GM10248 (cell line): Measurements from ENCODE around the gene ALG5.
A peak's percentile ranks its signal among the peaks of the same experiment; 100 is the strongest.

Source experiments
- CTCF ChIA-PET: fragments of 300-600 bp; sonication (Branson Sonifier 250); formaldehyde crosslinking; extraction: SDS; loops from one replicate; lab custom pipeline; 2021; ENCODE audit warnings: antibody characterized with exemption; lab: Yijun Ruan, JAX
- POLR2A ChIA-PET: fragments of 350-650 bp; sonication (Branson Sonifier 250); formaldehyde crosslinking; extraction: SDS; loops from one replicate; lab custom pipeline; 2020; ENCODE audit warnings: antibody characterized with exemption; lab: Yijun Ruan, JAX
- DNase-seq: peaks from one replicate; pipeline ENCODE4 v3.0.0; 2012; ENCODE audit errors: extremely low spot score
- CTCF ChIP-seq: IDR thresholded peaks from 2 replicates; pipeline ENCODE4 v1.5.1; 2012; ENCODE audit warnings: mild to moderate bottlenecking, low read depth; ENCODE audit errors: extremely low read depth, missing control alignments, control extremely low read depth

Gene ALG5

GRCh38 chr13:37011002-37011401 is 11.9 kb upstream of the ALG5 start:
- POLR2A ChIA-PET, result interaction anchor here (1.4 kb wide), 1 partner anchor 10 kb away, joined by 5 read pairs; the partner anchor contains the start of gene EXOSC8
- DNase-seq, result no peak
- CTCF ChIA-PET, result interaction anchor here (0.7 to 1.8 kb wide), 6 partner anchors 9 to 37 kb away, joined by 3 to 5 read pairs (median 4); partner anchors contain the start of gene ALG5
- no peak for TF ChIP-seq CTCF

GRCh38 chr13:37010424-37010823 is 11.3 kb upstream of the ALG5 start:
- no peak for DNase-seq
- no peak for TF ChIP-seq CTCF
- CTCF ChIA-PET, result interaction anchor here (0.7 to 1.8 kb wide), 5 partner anchors 8 to 37 kb away, joined by 3 to 5 read pairs (median 4); no protein-coding TSS in a partner anchor
- POLR2A ChIA-PET, result interaction anchor here (1.4 kb wide), 1 partner anchor 10 kb away, joined by 5 read pairs; the partner anchor contains the start of gene EXOSC8

GRCh38 chr13:37009692-37010091 is 10.6 kb upstream of the ALG5 start:
- CTCF ChIA-PET, result interaction anchor here (1.3 to 1.7 kb wide), 2 partner anchors 7 to 15 kb away, joined by 4 to 5 read pairs; no protein-coding TSS in a partner anchor
- TF ChIP-seq CTCF, result no peak
- POLR2A ChIA-PET, result no interaction called here
- DNase-seq, result no peak

- ChIA-PET CTCF (interaction anchor here (0.9 to 2.8 kb wide), 5 partner anchors 9 to 144 kb away, joined by 3 to 13 read pairs (median 4); no protein-coding TSS in a partner anchor), POLR2A (interaction anchor here (1.9 kb wide), 1 partner anchor 9 kb away, joined by 5 read pairs; no protein-coding TSS in a partner anchor)
- DNase-seq, result no peak
- no peak for TF ChIP-seq CTCF
These were observed 2.7 kb upstream of the ALG5 start for GRCh38 chr13:37001921-37002250.

- POLR2A ChIA-PET, result no interaction called here
- TF ChIP-seq CTCF, result no peak
- CTCF ChIA-PET, result interaction anchor here (0.6 to 3.8 kb wide), 9 partner anchors 8 to 657 kb away, joined by 3 to 27 read pairs (median 8); no protein-coding TSS in a partner anchor
- DNase-seq, result peak; percentile 11
These were observed 507 bp downstream of the ALG5 start for GRCh38 chr13:36998624-36999041.

- TF ChIP-seq CTCF, result no peak
- ChIA-PET CTCF (interaction anchor here (1.0 to 3.8 kb wide), 4 partner anchors 15 to 141 kb away, joined by 3 to 18 read pairs (median 8); no protein-coding TSS in a partner anchor), POLR2A (no interaction called here)
- DNase-seq, result no peak
These were observed 1.3 kb downstream of the ALG5 start for GRCh38 chr13:36997716-36998427.
